GM12874 (cell line): Measurements from ENCODE around the gene HEXD.

Experiments used
- CTCF ChIP-seq: IDR thresholded peaks from 2 replicates; pipeline ENCODE4 v1.5.1; 2011; ENCODE audit warnings: low read depth, mild to moderate bottlenecking, control low read depth, low read length, moderate library complexity; ENCODE audit not compliant: insufficient read depth

The HEXD gene

GRCh38 chr17:82403662-82404660 is 14.2 kb upstream of the HEXD start:
- no peak for TF ChIP-seq CTCF

DNA sequence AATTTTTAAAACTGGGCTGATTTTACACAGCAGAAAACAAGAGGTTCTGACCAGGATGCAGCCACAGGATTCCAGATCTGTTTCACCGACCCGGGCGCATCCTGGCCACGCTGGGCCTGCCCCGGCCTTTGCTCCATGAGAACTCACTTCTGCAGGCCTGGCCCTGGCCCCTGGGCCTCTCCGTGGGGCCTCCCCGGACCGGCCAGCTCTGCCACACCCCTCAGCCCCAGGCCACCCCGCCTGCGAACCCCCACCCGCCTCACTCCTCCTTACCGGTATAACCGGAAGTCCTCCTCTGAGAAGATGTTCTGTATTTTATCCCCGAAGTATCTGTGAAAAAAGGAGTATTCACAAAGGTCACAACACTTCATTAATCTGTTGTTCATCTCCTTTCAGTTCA is 13.1 kb upstream of the HEXD start:
- no peak for TF ChIP-seq CTCF

- no peak for TF ChIP-seq CTCF
Measured at GRCh38 chr17:82406131-82406671, 11.9 kb upstream of the HEXD start.

DNA sequence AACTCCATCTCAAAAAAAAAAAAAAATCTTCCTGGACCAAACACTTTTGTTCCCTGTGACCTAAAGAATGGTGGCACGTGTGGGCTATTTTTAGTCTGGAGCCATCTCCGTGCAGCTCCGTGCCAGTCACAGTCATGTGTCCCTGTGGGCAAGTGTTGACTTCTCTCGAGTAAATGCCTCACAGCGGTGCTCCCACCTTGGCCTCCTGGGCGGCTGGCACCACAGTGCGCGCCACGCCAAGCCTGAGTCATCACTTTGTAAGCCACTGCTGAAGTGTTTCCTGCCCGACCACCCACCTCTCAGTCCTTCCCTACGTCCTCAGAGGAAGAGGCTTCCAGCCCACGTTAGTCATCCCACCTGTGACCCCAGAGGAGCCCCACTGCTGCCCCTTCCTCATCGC is 10.9 kb upstream of the HEXD start:
- no peak for TF ChIP-seq CTCF

- no peak for TF ChIP-seq CTCF
Measured at GRCh38 chr17:82408288-82408937, 9.7 kb upstream of the HEXD start.

DNA sequence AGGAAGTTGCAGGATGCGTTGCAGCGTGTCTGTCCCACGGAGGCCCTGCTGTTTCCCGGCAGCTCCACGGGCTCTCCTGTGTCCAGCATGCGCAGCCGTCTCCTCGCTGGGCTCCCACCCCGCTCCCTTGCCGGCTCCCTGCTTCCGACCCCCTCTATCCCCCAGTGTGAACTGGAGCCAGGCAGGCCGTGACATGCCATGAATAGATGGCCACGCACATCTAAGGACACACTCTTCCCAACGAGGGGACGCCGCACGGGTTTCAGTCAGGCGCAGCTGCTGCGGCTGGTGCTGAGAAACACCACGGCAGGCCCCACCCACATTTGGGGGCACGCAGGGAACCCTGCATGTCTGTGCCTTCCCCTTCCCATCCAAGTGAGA is 9.2 kb upstream of the HEXD start:
- no peak for TF ChIP-seq CTCF

GRCh38 chr17:82410014-82410716 is 8.0 kb upstream of the HEXD start:
- no peak for TF ChIP-seq CTCF
